ENCODE measurements around the gene GPR32.
"Not testable (repeated sequence)": the region's sequence is repeated elsewhere in the genome, so short reads cannot be mapped to it uniquely, and the experiment has no call there.

Gene GPR32

GRCh38 chr19:50750010-50750409 is 20.3 kb upstream of the GPR32 start:
- no peak for DNase-seq

- no peak for DNase-seq
Observed at GRCh38 chr19:50753879-50754278, 16.4 kb upstream of the GPR32 start.

GRCh38 chr19:50756244-50756643 is 14.0 kb upstream of the GPR32 start:
- not testable (repeated sequence) for DNase-seq

GRCh38 chr19:50757624-50758023 is 12.6 kb upstream of the GPR32 start:
- not testable (repeated sequence) for DNase-seq

- not testable (repeated sequence) for DNase-seq
Observed at GRCh38 chr19:50759076-50759475, 11.2 kb upstream of the GPR32 start.

GRCh38 chr19:50759886-50760285 is 10.4 kb upstream of the GPR32 start:
- DNase-seq: no peak

GRCh38 chr19:50761501-50761900 is 8.8 kb upstream of the GPR32 start:
- DNase-seq: not testable (repeated sequence)

GRCh38 chr19:50763521-50763920 is 6.7 kb upstream of the GPR32 start:
- DNase-seq: not testable (repeated sequence)

- no peak for DNase-seq
Observed at GRCh38 chr19:50764409-50764808, 5.9 kb upstream of the GPR32 start.

- DNase-seq: not testable (repeated sequence)
Observed at GRCh38 chr19:50766746-50767145, 3.5 kb upstream of the GPR32 start.

GRCh38 chr19:50767263-50767662 is 3.0 kb upstream of the GPR32 start:
- DNase-seq: not testable (repeated sequence)

- no peak for DNase-seq
Observed at GRCh38 chr19:50768277-50768676, 2.0 kb upstream of the GPR32 start.

GRCh38 chr19:50770888-50771287 is 624 bp downstream of the GPR32 start:
- DNase-seq: no peak

GRCh38 chr19:50772476-50772875 is 2.2 kb downstream of the GPR32 start:
- DNase-seq: no peak

GRCh38 chr19:50772912-50773311 is 2.6 kb downstream of the GPR32 start:
- not testable (repeated sequence) for DNase-seq

GRCh38 chr19:50773454-50773853 is 3.2 kb downstream of the GPR32 start:
- not testable (repeated sequence) for DNase-seq

- DNase-seq: no peak
Observed at GRCh38 chr19:50776131-50776530, 5.9 kb downstream of the GPR32 start.

- no peak for DNase-seq
Observed at GRCh38 chr19:50777261-50777660, 7.0 kb downstream of the GPR32 start.

GRCh38 chr19:50777830-50778303 is 7.6 kb downstream of the GPR32 start:
- DNase-seq: no peak

- DNase-seq: no peak
Observed at GRCh38 chr19:50778906-50779430, 8.7 kb downstream of the GPR32 start.

GRCh38 chr19:50779504-50780457 is 9.5 kb downstream of the GPR32 start:
- no peak for DNase-seq

GRCh38 chr19:50780753-50781435 is 10.6 kb downstream of the GPR32 start:
- no peak for DNase-seq

GRCh38 chr19:50783848-50784152 is 13.5 kb downstream of the GPR32 start:
- not testable (repeated sequence) for DNase-seq

GRCh38 chr19:50784710-50785109 is 14.4 kb downstream of the GPR32 start:
- DNase-seq: no peak

Data from activated CD8-positive, alpha-beta memory T cell treated with anti-CD3 and anti-CD28 coated beads, Interleukin-2, amount 50 U/mL, for 4 hours (primary cell).